ENCODE data around the gene SRRM1. TPM values are rescaled to one million over a fixed set of nuclear protein-coding genes. Genes with fewer than 3 reads are reported as not detected.

Gene SRRM1
- total RNA-seq, 1 donor from 2014 or later: 58.4 TPM

DNA sequence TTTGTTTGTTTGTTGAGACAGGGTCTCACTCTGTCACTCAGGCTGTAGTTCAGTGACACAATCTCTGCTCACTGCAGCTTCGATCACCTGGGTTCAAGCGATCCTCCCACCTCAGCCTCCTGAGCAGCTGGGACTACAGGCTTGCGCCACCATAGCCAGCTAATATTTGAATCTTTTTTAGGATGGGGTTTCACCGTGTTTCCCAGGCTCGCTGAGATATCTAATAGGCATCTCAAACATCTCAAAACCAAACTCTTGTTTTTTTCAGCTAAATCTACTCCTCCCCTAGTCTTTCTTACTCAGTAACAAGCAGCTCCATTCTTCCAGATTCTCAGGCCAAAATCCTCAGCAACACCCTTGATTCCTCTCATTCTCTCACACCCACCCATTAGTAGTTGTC, 22.0 kb upstream of the SRRM1 start:
- H3K36me3 ChIP-seq (ENCODE audit: control insufficient read depth, insufficient read depth, low read length): no peaks in the 10 kb centered on the region
- H3K27me3 ChIP-seq (ENCODE audit: control insufficient read depth, insufficient read depth, low read length): no peaks in the 10 kb centered on the region
- TF ChIP-seq, protein P1, sequence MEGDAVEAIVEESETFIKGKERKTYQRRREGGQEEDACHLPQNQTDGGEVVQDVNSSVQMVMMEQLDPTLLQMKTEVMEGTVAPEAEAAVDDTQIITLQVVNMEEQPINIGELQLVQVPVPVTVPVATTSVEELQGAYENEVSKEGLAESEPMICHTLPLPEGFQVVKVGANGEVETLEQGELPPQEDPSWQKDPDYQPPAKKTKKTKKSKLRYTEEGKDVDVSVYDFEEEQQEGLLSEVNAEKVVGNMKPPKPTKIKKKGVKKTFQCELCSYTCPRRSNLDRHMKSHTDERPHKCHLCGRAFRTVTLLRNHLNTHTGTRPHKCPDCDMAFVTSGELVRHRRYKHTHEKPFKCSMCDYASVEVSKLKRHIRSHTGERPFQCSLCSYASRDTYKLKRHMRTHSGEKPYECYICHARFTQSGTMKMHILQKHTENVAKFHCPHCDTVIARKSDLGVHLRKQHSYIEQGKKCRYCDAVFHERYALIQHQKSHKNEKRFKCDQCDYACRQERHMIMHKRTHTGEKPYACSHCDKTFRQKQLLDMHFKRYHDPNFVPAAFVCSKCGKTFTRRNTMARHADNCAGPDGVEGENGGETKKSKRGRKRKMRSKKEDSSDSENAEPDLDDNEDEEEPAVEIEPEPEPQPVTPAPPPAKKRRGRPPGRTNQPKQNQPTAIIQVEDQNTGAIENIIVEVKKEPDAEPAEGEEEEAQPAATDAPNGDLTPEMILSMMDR (IDR thresholded peaks at IDR 0.05; ENCODE audit: insufficient read depth, low read length, poor library complexity, severe bottlenecking): no peak
- no peak overlapping the region for H3K4me3 ChIP-seq (ENCODE audit: low read depth, low read length)
- DNase-seq (ENCODE audit: low read depth): no peak

DNA sequence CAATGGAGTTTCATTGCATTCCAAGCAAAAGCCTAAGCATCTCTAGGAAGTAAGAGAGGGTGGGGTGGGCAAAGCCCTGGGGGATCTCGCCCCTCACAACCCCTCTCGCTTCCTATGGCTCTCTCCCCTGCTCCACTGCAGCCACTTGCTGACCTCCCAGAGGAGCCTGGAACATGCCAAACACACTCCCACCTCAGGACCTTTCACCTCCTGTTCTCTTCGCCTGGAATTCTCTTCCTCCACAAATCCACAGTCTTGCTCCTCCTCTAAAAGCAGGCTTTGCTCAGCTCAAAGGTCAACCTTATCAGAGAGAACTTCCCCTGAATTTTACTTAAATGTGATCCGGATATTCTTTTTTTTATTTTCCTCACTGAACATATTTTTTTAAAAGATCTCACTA, 20.9 kb upstream of the SRRM1 start:
- Histone ChIP-seq H3K36me3 (ENCODE audit: control insufficient read depth, insufficient read depth, low read length) (no peaks in the 10 kb centered on the region), H3K27me3 (ENCODE audit: control insufficient read depth, insufficient read depth, low read length) (no peaks in the 10 kb centered on the region), H3K4me3 (ENCODE audit: low read depth, low read length) (no peak overlapping the region)
- TF ChIP-seq, protein P1 (IDR thresholded peaks at IDR 0.05; ENCODE audit: insufficient read depth, low read length, poor library complexity, severe bottlenecking): no peak
- DNase-seq (ENCODE audit: low read depth): no peak

DNA sequence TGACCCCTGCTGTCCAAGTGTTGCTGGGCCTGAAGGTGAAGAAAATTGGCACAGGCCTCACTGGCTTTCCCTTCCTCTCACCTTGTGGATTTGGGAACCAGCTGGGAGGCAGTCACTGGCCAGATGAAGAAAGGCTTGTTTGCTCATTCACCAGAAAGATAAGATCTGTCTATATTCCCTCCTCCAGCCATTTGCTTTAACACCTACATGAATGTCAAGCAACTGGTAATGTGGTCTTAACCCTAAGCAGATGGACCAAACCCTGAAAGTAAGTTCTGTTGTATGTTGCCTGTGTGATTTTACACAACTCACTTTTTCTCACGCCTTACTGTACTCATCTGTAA, 10.3 kb upstream of the SRRM1 start:
- no peaks in the 10 kb centered on the region for H3K36me3 ChIP-seq (ENCODE audit: control insufficient read depth, insufficient read depth, low read length)
- TF ChIP-seq, protein P1 (IDR thresholded peaks at IDR 0.05; ENCODE audit: insufficient read depth, low read length, poor library complexity, severe bottlenecking): no peak
- no peaks in the 10 kb centered on the region for H3K27me3 ChIP-seq (ENCODE audit: control insufficient read depth, insufficient read depth, low read length)
- no peak overlapping the region for H3K4me3 ChIP-seq (ENCODE audit: low read depth, low read length)
- DNase-seq (ENCODE audit: low read depth): no peak

DNA sequence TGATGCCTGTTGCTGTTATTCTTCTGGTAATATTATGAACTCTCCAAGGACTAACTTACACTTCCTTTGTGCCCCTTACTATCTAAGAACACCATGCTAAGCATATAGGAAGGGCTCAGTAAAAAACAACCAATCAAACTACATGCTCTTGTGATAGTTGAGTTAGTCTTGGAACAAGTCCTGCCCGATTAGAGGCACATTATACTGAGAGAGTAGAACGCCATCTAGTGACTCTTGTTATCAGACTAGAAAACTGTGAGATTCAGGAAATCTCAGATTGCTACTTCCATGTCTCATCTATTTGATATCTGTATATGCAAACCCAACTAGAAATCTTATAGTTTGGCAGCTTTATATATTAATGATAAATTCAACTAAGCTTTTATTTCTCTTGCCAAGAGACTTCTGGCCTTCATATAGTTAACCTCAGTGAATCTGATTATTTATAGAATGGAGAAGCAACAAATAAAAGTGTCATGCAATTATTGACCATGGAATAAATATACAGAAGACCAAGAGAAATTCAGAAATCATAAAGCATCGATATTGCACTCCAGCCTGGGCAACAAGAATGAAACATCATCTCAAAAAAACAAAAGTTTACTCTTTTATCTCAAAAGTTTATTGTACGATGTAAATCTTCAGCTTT, 7.8 kb upstream of the SRRM1 start:
- Histone ChIP-seq H3K27me3 (ENCODE audit: control insufficient read depth, insufficient read depth, low read length) (no peaks in the 10 kb centered on the region), H3K36me3 (ENCODE audit: control insufficient read depth, insufficient read depth, low read length) (no peaks in the 10 kb centered on the region), H3K4me3 (ENCODE audit: low read depth, low read length) (no peak overlapping the region)
- peak; percentile 42 for DNase-seq (ENCODE audit: low read depth)
- TF ChIP-seq, protein P1 (IDR thresholded peaks at IDR 0.05; ENCODE audit: insufficient read depth, low read length, poor library complexity, severe bottlenecking): peak; percentile 60

DNA sequence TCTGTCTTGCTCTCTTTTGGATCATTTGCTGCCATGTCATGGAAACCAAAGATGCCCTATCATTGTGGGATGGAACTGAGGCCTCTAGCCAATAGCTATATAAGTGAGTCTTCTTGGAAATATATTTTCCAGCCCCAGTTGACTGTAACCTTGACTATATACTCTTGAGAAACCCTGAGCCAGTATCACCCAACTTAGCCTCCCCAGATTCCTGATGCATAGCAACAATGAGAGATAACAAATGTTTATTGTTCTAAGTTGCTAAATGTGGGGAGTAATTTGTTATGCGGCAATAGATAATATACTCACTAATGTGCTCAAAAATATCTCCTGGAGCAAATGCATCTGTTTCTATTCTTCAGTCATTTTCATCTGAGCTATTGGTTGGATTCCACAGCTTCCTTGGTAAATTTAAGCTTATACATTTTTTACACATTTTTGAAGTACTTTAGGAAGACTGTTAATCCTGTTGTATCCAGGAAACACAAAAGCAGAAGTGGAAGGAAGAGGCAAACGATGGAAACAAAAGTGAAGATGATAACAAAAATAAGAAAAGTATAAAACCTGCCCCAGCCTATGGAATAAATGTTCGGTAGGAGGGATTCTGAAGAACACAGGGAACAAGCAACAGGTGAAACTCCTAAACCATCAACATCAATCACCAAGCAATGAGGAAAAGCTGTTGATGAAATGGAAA, 6.3 kb upstream of the SRRM1 start:
- TF ChIP-seq, protein P1 (IDR thresholded peaks at IDR 0.05; ENCODE audit: insufficient read depth, low read length, poor library complexity, severe bottlenecking): no peak
- no peak for DNase-seq (ENCODE audit: low read depth)
- Histone ChIP-seq H3K36me3 (ENCODE audit: control insufficient read depth, insufficient read depth, low read length) (no peaks in the 10 kb centered on the region), H3K4me3 (ENCODE audit: low read depth, low read length) (no peak overlapping the region), H3K27me3 (ENCODE audit: control insufficient read depth, insufficient read depth, low read length) (no peaks in the 10 kb centered on the region)

DNA sequence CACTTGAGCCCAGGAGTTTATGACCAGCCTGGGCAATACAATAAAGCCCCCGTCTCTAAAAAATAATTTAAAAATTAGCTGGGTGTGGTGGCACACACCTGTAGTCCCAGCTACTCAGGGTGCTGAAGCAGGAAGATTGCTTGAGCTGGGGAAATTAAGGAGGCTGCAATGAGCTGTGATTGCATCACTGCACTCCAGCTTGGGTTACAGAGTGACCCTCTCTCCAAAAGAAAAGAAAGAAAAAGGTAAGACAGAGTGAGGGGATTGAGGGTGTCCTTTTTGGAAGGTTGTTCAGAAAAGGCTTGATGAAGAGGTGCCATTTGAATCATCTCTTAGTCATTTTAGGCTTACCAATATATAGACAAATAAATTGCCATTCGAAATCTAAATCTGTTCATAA, 4.0 kb upstream of the SRRM1 start:
- TF ChIP-seq, protein P1 (IDR thresholded peaks at IDR 0.05; ENCODE audit: insufficient read depth, low read length, poor library complexity, severe bottlenecking): no peak
- no peak overlapping the region for H3K4me3 ChIP-seq (ENCODE audit: low read depth, low read length)
- H3K36me3 ChIP-seq (ENCODE audit: control insufficient read depth, insufficient read depth, low read length): no peaks in the 10 kb centered on the region
- no peak for DNase-seq (ENCODE audit: low read depth)
- no peaks in the 10 kb centered on the region for H3K27me3 ChIP-seq (ENCODE audit: control insufficient read depth, insufficient read depth, low read length)

All from kidney epithelial cell (primary cell).